ENCODE measurements around the gene SLC39A10. TPM values are rescaled to one million over a fixed set of nuclear protein-coding genes. Genes with fewer than 3 reads are reported as not detected.
A peak's percentile ranks its signal among the peaks of the same experiment; 100 is the strongest.

The SLC39A10 gene
- total and polyA plus RNA-seq, 9 of the 15 experiments (the other 6 are each of a cell fraction or from before 2014, with no cell fraction given) = 12.5 to 40.1 (median 23.1) TPM

GRCh38 chr2:195658541-195658890 is 1.5 kb downstream of the SLC39A10 start:
- DNase-seq (ENCODE audit: extremely low read depth in 1 of 4, low spot score in 3 of 4) (peak in 1 of 4 experiments; percentile 80), ATAC-seq (peak; percentile 16; the same call in 2 of the 3 replicates), FAIRE-seq (no peak)
- TSS peak; percentile 66 for BruUV-seq (replicated peaks)
- intact Hi-C loops (cut with micrococcal nuclease) (loop anchor here (1.0 kb wide), 1 partner anchor 63 kb away; no protein-coding TSS in a partner anchor), in situ Hi-C loops (cut with MboI) (loop anchor here (10.0 to 25.0 kb wide), 2 partner anchors 334 to 404 kb away; partner anchors contain the start of gene DNAH7)
- CTCF ChIA-PET (ENCODE audit: low intra/inter-chr PET ratio) = no interaction called here
- POLR2A ChIA-PET = interaction anchor here (0.6 kb wide), 2 partner anchors 21 to 1126 kb away, joined by 3 to 4 read pairs; no protein-coding TSS in a partner anchor
- TF ChIP-seq ZNF212 (CRISPR knock-in tag; IDR thresholded peaks at IDR 0.05) (no peak), ZC3H11A (IDR thresholded peaks at IDR 0.05; ENCODE audit: low read depth, low read length) (no peak), TEAD4 (IDR thresholded peaks at IDR 0.05; ENCODE audit: low read length) (0 out of 2 replicates have a peak, but pooled peaks have one; percentile 1), TEAD4 (CRISPR knock-in tag; IDR thresholded peaks at IDR 0.05; ENCODE audit: borderline replicate concordance) (no peak), MEF2A (IDR thresholded peaks at IDR 0.05; ENCODE audit: control insufficient read depth, low read depth, low read length) (peak; percentile 65), FOSL1 (tag; conservative IDR thresholded peaks at IDR 0.05) (0 out of 2 replicates have a peak, but pooled peaks have one; percentile 32), ATF3 (IDR thresholded peaks at IDR 0.05) (peak; percentile 17; the same call in 1 of the 2 replicates), ATF3 (CRISPR knock-in tag; conservative IDR thresholded peaks at IDR 0.05) (no peak), HCFC1 (IDR thresholded peaks at IDR 0.05; ENCODE audit: low read depth, low read length) (no peak), NFIC (IDR thresholded peaks at IDR 0.05) (peak; percentile 96)
- Histone ChIP-seq H2AFZ (ENCODE audit: low read depth, low read length) (no peak overlapping the region), H3K27ac (ENCODE audit: extremely low read depth, low read depth, low read length) (peak overlapping the region; percentile 96; the same call in 2 of the 3 replicates), H3K9me1 (ENCODE audit: control insufficient read depth, insufficient read depth, low read length) (no peaks in the 10 kb centered on the region), H3K27me3 (ENCODE audit: control insufficient read depth in 2 of 2, insufficient read depth in 2 of 2, low read length in 2 of 2) (no peaks in the 10 kb centered on the region), H3K9ac (ENCODE audit: insufficient read depth in 1 of 2, low read depth in 2 of 2, low read length in 2 of 2) (peak overlapping the region; percentile 83 to 95; a peak in 3 of 4 replicates), H4K20me1 (replicated peaks; ENCODE audit: control insufficient read depth, insufficient read depth, low read length) (no peaks in the 10 kb centered on the region), H3K4me3 (peak overlapping the region; percentile 86), H3K79me2 (ENCODE audit: control insufficient read depth, insufficient read depth, low read length) (peaks cover 65% of the 10 kb centered on the region), H3K9me3 (replicated peaks; ENCODE audit: control insufficient read depth, insufficient read depth, low read depth, low read length) (no peaks in the 10 kb centered on the region), H3K4me2 (ENCODE audit: insufficient read depth, low read length) (peak overlapping the region; percentile 79), H3K36me3 (ENCODE audit: control insufficient read depth, insufficient read depth, low read length) (peaks cover 17% of the 10 kb centered on the region; the same call in 2 of the 3 replicates), H3K4me1 (replicated peaks in 1 of 2; ENCODE audit: control insufficient read depth in 2 of 2, insufficient read depth in 2 of 2, low read length in 2 of 2) (peaks cover 11 to 14% of the 10 kb centered on the region in 2 experiments)
- 0% methylated on average over 1 of the region's 1 CpG for WGBS (ENCODE audit: insufficient coverage, low coverage, missing lambda C conversion rate)

Measured in K562 (cell line).